Ovary (tissue), 9 donors: Measurements from ENCODE around the gene ELMOD3. TPM values are rescaled to one million over a fixed set of nuclear protein-coding genes. Genes with fewer than 3 reads are reported as not detected.

Source experiments
- DNase-seq, 5 donors: peaks; one replicate each; pipeline ENCODE4 v3.0.0-alpha.2; 2019 to 2020
- H3K27ac ChIP-seq, 2 donors: fragments of 200-600 bp; one replicate each; pipeline versions ENCODE4 v1.5.1 to v1.8.0; 2019 to 2022
- H3K27me3 ChIP-seq: fragments of 200-600 bp; one replicate; pipeline ENCODE4 v1.8.0; 2022
- H3K36me3 ChIP-seq: fragments of 200-600 bp; sonication (generic); one replicate; pipeline ENCODE4 v1.5.1; 2019
- H3K4me1 ChIP-seq: one replicate; pipeline ENCODE4 v1.8.1; 2013; ENCODE audit warnings: mild to moderate bottlenecking, moderate library complexity; ENCODE audit not compliant: insufficient read depth
- H3K4me3 ChIP-seq: fragments of 200-600 bp; sonication (generic); one replicate; pipeline ENCODE4 v1.5.1; 2017
- H3K9me3 ChIP-seq, 2 donors: fragments of 200-600 bp in 1 of 2; sonication (generic) in 1 of 2; one replicate each; pipeline versions ENCODE4 v1.5.1 to v1.8.1; 2013 to 2019; ENCODE audit warnings: mild to moderate bottlenecking in 1 of 2, moderate library complexity in 1 of 2
- CTCF ChIP-seq, 3 donors: fragments of 450-650 bp in 2 of 3; fragments of 200-600 bp in 1 of 3; IDR thresholded peaks; one replicate each; pipeline versions ENCODE4 v1.5.1 to v1.8.0; 2016 to 2022; ENCODE audit warnings: antibody characterized with exemption in 3 of 3, mild to moderate bottlenecking in 1 of 3
- EP300 ChIP-seq: sonication (generic); formaldehyde crosslinking; IDR thresholded peaks from one replicate; pipeline ENCODE4 v1.6.1; 2017; ENCODE audit warnings: antibody characterized with exemption
- POLR2A ChIP-seq: fragments of 450-650 bp; IDR thresholded peaks from one replicate; pipeline ENCODE4 v1.6.1; 2017; ENCODE audit warnings: antibody characterized with exemption, mild to moderate bottlenecking, moderate library complexity
- WGBS, 3 donors: extraction: QIAGEN DNeasy Blood & Tissue Kit in 1 of 3; methylation state at CpG; one replicate each; pipeline versions ENCODE4 v1.1.5 to v1.1.7; 2013 to 2017; 5-methylcytosine and 5-hydroxymethylcytosine counted together
- intact Hi-C, 4 donors: fragments of 100-400 bp; cut with DNase I; formaldehyde crosslinking; loops; one replicate each; pipeline versions ENCODE4 v1.11.0 to v1.15.1; 2022 to 2023
- polyA plus RNA-seq, 2 donors: library from polyadenylated mRNA; stranded (reverse); fragments of 200-250 nt in 1 of 2; fragments of 350-450 nt in 1 of 2; fragmentation: Illumina TruSeq in 1 of 2; extraction: RNeasy Lipid Tissue Mini Kit (QIAGEN cat#74804) in 1 of 2; gene quantifications; one replicate each; pipeline ENCODE4 v1.2.3, GENCODE V29; 2013 to 2014
- total RNA-seq, 7 donors: library from RNA; depleted of rRNA in 2 of 7; stranded (reverse); fragments of >200 nt in 2 of 7; fragmentation: NEBNext Ultra II Directional in 3 of 7; extraction: Animal tissue kit (Norgen Biotek cat#: 25700) in 3 of 7; gene quantifications; one replicate each; pipeline versions ENCODE4 v1.1.0 to v1.2.4, GENCODE V29; 2016 to 2023
- donor health status: DM: no; HTN: no; CAD: no; lungs with moderate emphysema.
- donor health status: DM: no; HTN: no; CAD: no.
- donor health status: Bipolar disorder and iron deficiency.
- donor health status: DM: yes; HTN: yes; CAD: no.
- donor health status: DM: no; HTN: no; CAD: no.
- donor health status: DM: yes; HTN: yes; CAD: no.

Gene ELMOD3
- total and polyA plus RNA-seq, 9 donors, result 13.0 to 23.0 (median 17.3) TPM

- Histone ChIP-seq H3K4me1 (peaks cover 4% of the 10 kb centered on the region), H3K4me3 (no peak overlapping the region), H3K27me3 (no peaks in the 10 kb centered on the region), H3K9me3 (no peaks in the 10 kb centered on the region), H3K27ac (no peak overlapping the region), H3K36me3 (no peaks in the 10 kb centered on the region)
- TF ChIP-seq POLR2A (no peak), EP300 (no peak), CTCF (IDR thresholded peaks at IDR 0.05) (no peak)
- intact Hi-C loops, result no loop called here
- peak in 1 of 5 donors; percentile 12 for DNase-seq
- 91 to 94% (median 93%) methylated on average over 4 of the region's 4 CpGs for WGBS, 3 donors
Measured at GRCh38 chr2:85393836-85394235, 39.3 kb downstream of the ELMOD3 start.

GRCh38 chr2:85394261-85394681, 39.7 kb downstream of the ELMOD3 start:
- no peaks in the 10 kb centered on the region for H3K36me3 ChIP-seq
- H3K4me1 ChIP-seq, result peaks cover 4% of the 10 kb centered on the region
- WGBS, 3 donors, result 72 to 81% (median 77%) methylated on average over 4 of the region's 4 CpGs
- H3K27ac ChIP-seq, result no peak overlapping the region
- intact Hi-C loops, result no loop called here
- no peaks in the 10 kb centered on the region for H3K27me3 ChIP-seq
- TF ChIP-seq CTCF (IDR thresholded peaks at IDR 0.05) (no peak), POLR2A (no peak), EP300 (no peak)
- DNase-seq, result peak in 1 of 5 donors; percentile 41
- no peaks in the 10 kb centered on the region for H3K9me3 ChIP-seq
- H3K4me3 ChIP-seq, result no peak overlapping the region

GRCh38 chr2:85394976-85395375, 40.4 kb downstream of the ELMOD3 start:
- WGBS, 3 donors, result 83 to 86% (median 85%) methylated on average over 6 of the region's 6 CpGs
- Histone ChIP-seq H3K27me3 (no peaks in the 10 kb centered on the region), H3K9me3 (no peaks in the 10 kb centered on the region), H3K4me3 (no peak overlapping the region), H3K27ac (no peak overlapping the region), H3K36me3 (no peaks in the 10 kb centered on the region), H3K4me1 (peaks cover 4% of the 10 kb centered on the region)
- intact Hi-C loops, result no loop called here
- TF ChIP-seq POLR2A, result no peak
- no peak for TF ChIP-seq EP300
- no peak for TF ChIP-seq CTCF (IDR thresholded peaks at IDR 0.05)
- no peak for DNase-seq

- 88 to 93% (median 91%) methylated on average over 14 of the region's 14 CpGs for WGBS, 3 donors
- no peaks in the 10 kb centered on the region for H3K27me3 ChIP-seq
- DNase-seq, result no peak
- peak overlapping the region in 1 of 2 donors; percentile 57 for H3K27ac ChIP-seq
- H3K9me3 ChIP-seq, result no peaks in the 10 kb centered on the region
- H3K4me3 ChIP-seq, result no peak overlapping the region
- intact Hi-C loops, result no loop called here
- H3K36me3 ChIP-seq, result no peaks in the 10 kb centered on the region
- H3K4me1 ChIP-seq, result peaks cover 4% of the 10 kb centered on the region
- TF ChIP-seq POLR2A (no peak), CTCF (IDR thresholded peaks at IDR 0.05) (no peak), EP300 (no peak)
Measured at GRCh38 chr2:85395912-85396475, 41.4 kb downstream of the ELMOD3 start.
